PC-9 (cell line): ENCODE measurements around the gene MTHFD1L.

Source experiments
- CTCF ChIP-seq: fragments of 200-600 bp; sonication (generic); conservative IDR thresholded peaks from 2 replicates; pipeline ENCODE4 v1.6.1; 2017; ENCODE audit warnings: mixed run types, antibody characterized with exemption, mild to moderate bottlenecking, moderate library complexity
- EZH2 ChIP-seq: fragments of 200-600 bp; sonication (generic); IDR thresholded peaks from 2 replicates; pipeline ENCODE4 v1.8.0; 2017; ENCODE audit warnings: antibody characterized with exemption, low read depth

DNA sequence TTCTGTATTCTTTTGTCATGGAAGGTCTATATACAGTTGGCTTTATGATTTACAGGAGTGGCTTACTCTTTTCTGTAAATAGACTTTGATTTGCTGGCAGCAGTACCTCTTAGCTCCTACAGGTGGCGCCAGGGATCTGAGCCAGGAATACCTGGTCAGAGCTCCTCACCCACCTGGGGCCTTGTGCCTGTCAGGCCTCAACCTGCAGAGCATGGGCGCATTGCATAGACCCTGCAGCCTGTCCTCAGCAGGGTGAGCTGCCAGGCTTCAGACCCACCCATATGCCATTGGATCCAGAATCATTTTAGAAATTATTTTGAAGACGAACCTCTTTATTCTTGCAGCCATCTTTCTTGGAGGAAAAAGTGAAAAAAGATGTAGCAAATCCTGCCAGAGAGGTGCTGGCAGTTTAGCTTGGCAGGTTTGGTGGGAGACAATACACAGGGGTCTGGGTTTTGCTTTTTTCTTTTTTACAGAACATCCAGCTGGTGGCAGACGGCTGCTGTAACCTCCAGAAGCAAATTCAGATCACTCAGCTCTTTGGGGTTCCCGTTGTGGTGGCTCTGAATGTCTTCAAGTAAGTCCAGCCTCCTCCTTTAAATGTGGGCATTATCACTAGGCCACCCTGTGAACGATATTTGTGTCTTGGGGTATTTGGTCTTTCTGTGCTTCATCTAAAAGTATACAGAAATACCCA, 149.1 kb downstream of the MTHFD1L start:
- no peak for TF ChIP-seq EZH2
- TF ChIP-seq CTCF, result peak; percentile 97
